ENCODE measurements around the gene HSD11B2.

The HSD11B2 gene

DNA sequence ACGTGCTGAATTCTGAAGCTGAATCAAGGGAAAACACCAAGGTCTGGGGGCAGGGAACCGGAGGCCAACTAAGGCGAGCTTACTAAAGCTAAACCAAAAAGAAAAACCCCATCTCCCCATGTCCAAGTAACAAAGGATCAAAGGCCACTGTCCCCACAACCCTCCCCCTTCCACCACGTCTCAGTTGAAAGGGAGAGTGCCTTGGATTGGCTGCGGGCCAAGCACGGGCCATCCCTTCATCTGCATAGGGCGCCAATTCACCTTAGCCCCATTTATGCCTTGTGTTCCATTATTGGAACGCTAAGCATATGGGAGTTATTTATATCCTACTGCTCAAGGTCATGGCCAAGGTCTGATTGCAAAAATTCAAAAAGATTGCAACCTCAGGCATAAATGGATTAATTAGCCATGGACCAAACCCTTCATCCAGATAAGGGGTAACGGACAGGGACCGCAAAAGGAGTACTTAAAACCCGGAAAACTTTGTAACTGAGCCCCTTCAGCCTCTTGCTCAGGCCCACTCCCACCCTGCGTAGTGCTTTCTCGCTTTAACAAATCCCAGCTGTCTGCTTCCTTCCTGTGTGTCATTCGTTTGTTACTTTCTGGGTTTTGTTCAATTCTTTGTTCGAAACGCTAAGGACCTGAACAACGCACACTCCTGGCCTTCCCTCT lies 50.8 kb downstream of the HSD11B2 start:
- no peak for FAIRE-seq

DNA sequence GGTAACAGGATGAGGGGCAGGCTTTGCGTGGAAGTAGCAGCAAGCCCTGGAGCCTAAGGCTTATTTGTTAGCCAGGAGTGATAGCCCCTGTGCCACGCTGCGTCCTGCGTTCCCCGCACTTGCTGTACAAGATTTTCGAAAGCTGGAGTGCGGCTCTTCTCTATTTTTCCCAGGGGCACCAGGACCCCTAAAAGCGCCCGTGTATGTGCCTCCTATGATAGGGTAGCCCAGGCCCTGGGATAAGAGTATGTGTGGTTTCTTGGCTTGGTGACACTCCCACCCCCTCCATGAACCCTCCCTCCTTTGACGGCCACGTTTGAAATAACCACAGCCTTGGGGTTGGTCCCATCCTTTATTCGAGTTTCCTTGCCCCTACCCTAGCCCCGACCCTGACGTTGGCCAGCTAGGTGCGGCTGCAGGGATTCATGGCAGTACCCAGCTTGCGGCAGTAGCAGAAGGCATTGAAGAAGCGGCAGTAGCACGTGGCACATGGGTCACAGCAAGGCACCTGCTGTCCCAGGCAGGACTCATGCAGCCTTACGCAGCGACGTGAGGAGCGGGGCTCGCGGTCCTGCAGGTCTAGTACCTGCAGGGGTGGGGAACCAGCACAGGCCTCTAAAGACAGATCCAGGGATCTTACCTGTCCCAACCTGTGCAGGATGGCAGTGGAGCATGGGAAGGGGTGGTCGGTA lies 51.5 kb downstream of the HSD11B2 start:
- no peak for FAIRE-seq

DNA sequence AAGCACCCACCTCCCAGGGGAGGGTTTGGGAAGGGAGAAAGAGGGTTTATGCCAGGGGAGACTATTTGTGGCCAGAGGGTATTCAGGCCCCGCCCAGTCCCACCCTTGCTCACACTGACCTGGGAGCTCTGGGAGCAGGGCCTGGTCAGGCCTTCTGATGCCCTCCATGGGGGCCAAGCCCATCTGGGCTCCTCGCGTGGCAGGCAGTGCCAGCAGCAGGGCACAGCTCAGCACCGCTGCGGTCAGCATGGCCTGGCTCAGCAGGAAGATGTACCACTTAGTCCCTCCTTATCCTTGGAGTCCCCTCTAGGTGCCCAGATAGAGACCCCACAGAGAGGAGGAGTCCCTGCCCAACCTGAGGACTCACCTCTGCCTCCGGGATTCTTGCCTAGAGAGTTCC lies 52.2 kb downstream of the HSD11B2 start, which contains the start of gene AGRP:
AGRP (minus strand) TSS at position 398 of the 400 bp plus-strand sequence; CDS start at position 249, 149 bp downstream.
- FAIRE-seq = no peak

DNA sequence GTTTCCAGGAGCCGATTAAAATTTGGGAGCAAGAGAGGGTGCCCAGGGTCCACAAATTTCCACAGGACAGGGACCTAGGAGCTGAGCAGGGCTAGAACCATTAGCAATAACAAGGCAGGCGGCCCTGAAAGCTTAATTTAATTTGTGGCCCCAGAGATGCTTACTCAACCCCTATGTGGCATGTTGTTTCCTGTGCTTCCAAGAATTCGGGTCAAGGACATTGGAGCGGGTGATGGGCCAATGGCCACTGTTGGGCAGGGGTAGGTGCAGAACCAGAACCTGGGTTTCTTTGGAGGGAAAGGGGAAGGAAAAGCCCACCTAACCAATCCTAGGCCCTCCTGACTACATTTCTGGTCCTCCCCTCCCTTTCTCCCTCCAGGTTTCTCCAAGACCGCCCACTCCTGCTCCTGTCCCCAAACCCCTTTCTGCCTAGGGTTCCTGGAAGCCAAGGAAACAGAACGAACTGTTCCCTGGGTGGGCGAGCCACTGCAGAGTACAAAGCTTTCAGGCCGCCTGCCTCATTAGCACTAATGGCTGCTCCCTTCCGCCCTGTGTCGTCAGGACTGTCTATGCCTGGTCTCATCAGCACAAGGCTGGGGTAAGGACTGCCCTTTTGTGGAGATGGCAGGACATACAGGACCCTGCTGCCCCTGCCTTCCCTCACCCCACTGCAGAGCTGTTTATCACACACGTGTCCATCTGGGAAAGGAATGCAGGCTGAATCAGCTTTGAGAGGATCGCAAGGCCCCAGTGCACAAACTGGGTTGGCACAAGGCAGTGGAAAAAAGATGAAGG lies 53.0 kb downstream of the HSD11B2 start:
- no peak for FAIRE-seq

DNA sequence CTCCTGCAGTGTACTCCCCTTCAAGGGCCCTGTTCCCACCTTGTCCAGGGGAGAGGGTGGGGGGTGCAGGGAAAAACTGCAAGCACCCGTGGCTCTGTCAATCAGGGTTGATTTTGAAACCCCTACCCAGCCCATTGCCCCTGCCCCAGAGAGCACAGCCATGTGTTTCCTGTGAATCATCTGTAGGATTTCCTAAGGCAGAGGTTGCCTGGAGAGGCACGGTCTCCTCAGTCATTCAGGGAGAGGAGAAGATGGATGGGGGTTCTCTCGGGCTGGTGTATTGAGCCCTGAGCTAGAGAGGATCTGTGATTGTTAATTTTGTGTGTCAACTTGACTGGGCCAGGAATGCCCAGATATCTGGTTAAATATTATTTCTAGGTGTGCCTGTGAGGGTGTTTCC lies 55.9 kb downstream of the HSD11B2 start:
- FAIRE-seq = no peak

Data from G401.6 (cell line).